Stimulated activated CD8-positive, alpha-beta memory T cell treated with anti-CD3 and anti-CD28 coated beads, Interleukin-4, amount 100 ng/mL, for 24 hours (primary cell): Measurements from ENCODE around the gene IFIH1.

Experiments
- DNase-seq: peaks from one replicate; pipeline ENCODE4 v3.0.0-alpha.2; 2020; ENCODE audit warnings: low read depth

The IFIH1 gene

GRCh38 chr2:162318328-162319180 lies at the start of gene IFIH1:
Gene IFIH1 (minus strand): TSS chr2:162318684. CDS start chr2:162318307, 377 bp downstream.
- DNase-seq, result peak; percentile 48

GRCh38 chr2:162365392-162365791 lies 46.9 kb upstream of the IFIH1 start:
- DNase-seq, result no peak

GRCh38 chr2:162344617-162344950 lies 26.1 kb upstream of the IFIH1 start:
- DNase-seq, result no peak

GRCh38 chr2:162343824-162344616 lies 25.5 kb upstream of the IFIH1 start, which contains the start of gene GCA:
Gene GCA (plus strand): TSS chr2:162344132. CDS start chr2:162344249, 117 bp downstream.
- DNase-seq, result peak; percentile 98

GRCh38 chr2:162343492-162343823 lies 25.0 kb upstream of the IFIH1 start:
- DNase-seq, result no peak

GRCh38 chr2:162342841-162343240 lies 24.4 kb upstream of the IFIH1 start:
- DNase-seq, result no peak

- DNase-seq, result no peak
These were observed 23.8 kb upstream of the IFIH1 start for GRCh38 chr2:162342321-162342720.

- no peak for DNase-seq
These were observed 22.3 kb upstream of the IFIH1 start for GRCh38 chr2:162340822-162341221.

- no peak for DNase-seq
These were observed 19.4 kb upstream of the IFIH1 start for GRCh38 chr2:162337868-162338267.

GRCh38 chr2:162333968-162334367 lies 15.5 kb upstream of the IFIH1 start:
- no peak for DNase-seq

GRCh38 chr2:162330881-162331280 lies 12.4 kb upstream of the IFIH1 start:
- DNase-seq, result no peak

GRCh38 chr2:162328424-162329157 lies 10.1 kb upstream of the IFIH1 start:
- DNase-seq, result no peak

- DNase-seq, result no peak
These were observed 9.3 kb upstream of the IFIH1 start for GRCh38 chr2:162327806-162328205.

- no peak for DNase-seq
These were observed 8.8 kb upstream of the IFIH1 start for GRCh38 chr2:162327134-162327769.

GRCh38 chr2:162324953-162325352 lies 6.5 kb upstream of the IFIH1 start:
- no peak for DNase-seq

- no peak for DNase-seq
These were observed 2.5 kb upstream of the IFIH1 start for GRCh38 chr2:162320864-162321517.

- DNase-seq, result no peak
These were observed 590 bp downstream of the IFIH1 start for GRCh38 chr2:162317861-162318327.

- DNase-seq, result no peak
These were observed 1.3 kb downstream of the IFIH1 start for GRCh38 chr2:162317058-162317742.

GRCh38 chr2:162316590-162316989 lies 1.9 kb downstream of the IFIH1 start:
- DNase-seq, result no peak

GRCh38 chr2:162315938-162316337 lies 2.5 kb downstream of the IFIH1 start:
- DNase-seq, result no peak

- no peak for DNase-seq
These were observed 5.6 kb downstream of the IFIH1 start for GRCh38 chr2:162312853-162313252.
